IPS DF 6.9 (cell line): ENCODE data around the gene GRIN1.
"Not testable (repeated sequence)": the region's sequence is repeated elsewhere in the genome, so short reads cannot be mapped to it uniquely, and the experiment has no call there.

Source experiments
- DNase-seq: peaks from one replicate; pipeline ENCODE4 v3.0.0-alpha.2; 2013; ENCODE audit warnings: low read depth, low spot score
- H3K27ac ChIP-seq: one replicate; pipeline ENCODE4 v1.5.1; 2013; ENCODE audit warnings: low read length, control low read depth
- H3K27me3 ChIP-seq: 2 replicates; pipeline ENCODE4 v1.6.1; 2013; ENCODE audit warnings: mild to moderate bottlenecking, low read length; ENCODE audit not compliant: control insufficient read depth, insufficient read depth
- H3K36me3 ChIP-seq: 2 replicates; pipeline ENCODE4 v1.6.1; 2013; ENCODE audit warnings: low read length; ENCODE audit not compliant: control insufficient read depth, insufficient read depth
- H3K4me1 ChIP-seq: 2 replicates; pipeline ENCODE4 v1.6.1; 2013; ENCODE audit warnings: low read length; ENCODE audit not compliant: control insufficient read depth, insufficient read depth
- H3K4me3 ChIP-seq: 2 replicates; pipeline ENCODE4 v1.5.1; 2013; ENCODE audit warnings: mild to moderate bottlenecking, low read length
- H3K9me3 ChIP-seq: 2 replicates; pipeline ENCODE4 v1.6.1; 2013; ENCODE audit warnings: low read length, inconsistent platforms; ENCODE audit not compliant: control insufficient read depth, insufficient read depth
- WGBS: extraction: QIAGEN DNeasy Blood & Tissue Kit; methylation state at CpG from one replicate; pipeline ENCODE4 v1.1.7; 2013; ENCODE audit warnings: mixed read lengths, missing lambda C conversion rate; ENCODE audit not compliant: insufficient read length, insufficient coverage; 5-methylcytosine and 5-hydroxymethylcytosine counted together

GRIN1 gene

GRCh38 chr9:137112564-137113384 is 26.2 kb upstream of the GRIN1 start:
- no peak overlapping the region for H3K27ac ChIP-seq
- no CpG with 5 or more reads among the region's 42 CpGs for WGBS
- H3K4me3 ChIP-seq: no peak overlapping the region
- H3K4me1 ChIP-seq: no peaks in the 10 kb centered on the region; the same call in 1 of the 2 replicates
- H3K36me3 ChIP-seq: peaks cover under 1% of the 10 kb centered on the region; the same call in 1 of the 2 replicates
- no peaks in the 10 kb centered on the region for H3K9me3 ChIP-seq
- peaks cover 11% of the 10 kb centered on the region; the same call in 1 of the 2 replicates for H3K27me3 ChIP-seq
- DNase-seq: no peak

- Histone ChIP-seq H3K27ac (no peak overlapping the region), H3K27me3 (peaks cover 11% of the 10 kb centered on the region; the same call in 1 of the 2 replicates), H3K36me3 (no peaks in the 10 kb centered on the region), H3K9me3 (no peaks in the 10 kb centered on the region), H3K4me3 (no peak overlapping the region), H3K4me1 (no peaks in the 10 kb centered on the region; the same call in 1 of the 2 replicates)
- no CpG with 5 or more reads among the region's 66 CpGs for WGBS
- no peak for DNase-seq
Observed at GRCh38 chr9:137113385-137114159, 25.4 kb upstream of the GRIN1 start.

GRCh38 chr9:137114220-137114612 is 24.7 kb upstream of the GRIN1 start:
- Histone ChIP-seq H3K27me3 (peaks cover 11% of the 10 kb centered on the region; the same call in 1 of the 2 replicates), H3K4me1 (no peaks in the 10 kb centered on the region; the same call in 1 of the 2 replicates), H3K9me3 (no peaks in the 10 kb centered on the region), H3K27ac (no peak overlapping the region), H3K36me3 (no peaks in the 10 kb centered on the region), H3K4me3 (peak overlapping the region; percentile 12; the same call in 1 of the 2 replicates)
- DNase-seq: no peak
- WGBS: no CpG with 5 or more reads among the region's 45 CpGs

GRCh38 chr9:137114613-137115393 is 24.2 kb upstream of the GRIN1 start, which contains the start of gene DPP7:
Gene DPP7, minus strand, starts transcription at chr9:137114733. Its CDS starts 20 bp downstream, at chr9:137114713.
- no peaks in the 10 kb centered on the region for H3K36me3 ChIP-seq
- no peaks in the 10 kb centered on the region; the same call in 1 of the 2 replicates for H3K4me1 ChIP-seq
- WGBS: no CpG with 5 or more reads among the region's 70 CpGs
- peaks cover 11% of the 10 kb centered on the region; the same call in 1 of the 2 replicates for H3K27me3 ChIP-seq
- H3K9me3 ChIP-seq: no peaks in the 10 kb centered on the region
- DNase-seq: no peak
- peak within 1 kb of the TSS; percentile 12; the same call in 1 of the 2 replicates for H3K4me3 ChIP-seq
- no peak within 1 kb of the TSS for H3K27ac ChIP-seq

GRCh38 chr9:137115394-137116026 is 23.4 kb upstream of the GRIN1 start:
- no peak overlapping the region for H3K4me3 ChIP-seq
- peaks cover 11% of the 10 kb centered on the region; the same call in 1 of the 2 replicates for H3K27me3 ChIP-seq
- DNase-seq: no peak
- no peaks in the 10 kb centered on the region for H3K36me3 ChIP-seq
- H3K9me3 ChIP-seq: no peaks in the 10 kb centered on the region
- no peaks in the 10 kb centered on the region; the same call in 1 of the 2 replicates for H3K4me1 ChIP-seq
- H3K27ac ChIP-seq: no peak overlapping the region
- no CpG with 5 or more reads among the region's 21 CpGs for WGBS

- no CpG with 5 or more reads among the region's 6 CpGs for WGBS
- H3K4me1 ChIP-seq: no peaks in the 10 kb centered on the region; the same call in 1 of the 2 replicates
Observed at GRCh38 chr9:137116027-137116507, 22.9 kb upstream of the GRIN1 start.

GRCh38 chr9:137116728-137117127 is 22.2 kb upstream of the GRIN1 start:
- no peaks in the 10 kb centered on the region for H3K36me3 ChIP-seq
- peaks cover 11% of the 10 kb centered on the region; the same call in 1 of the 2 replicates for H3K27me3 ChIP-seq
- WGBS: no CpG with 5 or more reads among the region's 17 CpGs
- DNase-seq: no peak
- H3K9me3 ChIP-seq: no peaks in the 10 kb centered on the region
- no peaks in the 10 kb centered on the region; the same call in 1 of the 2 replicates for H3K4me1 ChIP-seq
- H3K27ac ChIP-seq: no peak overlapping the region
- H3K4me3 ChIP-seq: no peak overlapping the region

More at GRCh38 chr9:137116027-137116507, 22.9 kb upstream of the GRIN1 start:
- Histone ChIP-seq H3K4me3 (no peak overlapping the region), H3K27ac (no peak overlapping the region), H3K27me3 (peaks cover 11% of the 10 kb centered on the region; the same call in 1 of the 2 replicates), H3K9me3 (no peaks in the 10 kb centered on the region), H3K36me3 (no peaks in the 10 kb centered on the region)
- no peak for DNase-seq

- DNase-seq: no peak
- Histone ChIP-seq H3K4me1 (no peaks in the 10 kb centered on the region; the same call in 1 of the 2 replicates), H3K27ac (no peak overlapping the region), H3K27me3 (peaks cover 11% of the 10 kb centered on the region; the same call in 1 of the 2 replicates), H3K9me3 (no peaks in the 10 kb centered on the region), H3K36me3 (no peaks in the 10 kb centered on the region), H3K4me3 (no peak overlapping the region; the same call in 1 of the 2 replicates)
- no CpG with 5 or more reads among the region's 15 CpGs for WGBS
Observed at GRCh38 chr9:137117269-137117731, 21.7 kb upstream of the GRIN1 start.

- H3K9me3 ChIP-seq, H3K27ac ChIP-seq, H3K4me3 ChIP-seq, H3K4me1 ChIP-seq, H3K36me3 ChIP-seq, DNase-seq: not testable (repeated sequence)
- WGBS: no CpG with 5 or more reads among the region's 12 CpGs
- H3K27me3 ChIP-seq: peaks cover 11% of the 10 kb centered on the region; the same call in 1 of the 2 replicates
Observed at GRCh38 chr9:137118092-137118603, 20.8 kb upstream of the GRIN1 start.
